ENCODE results near the gene ARSG.
A peak's percentile ranks its signal among the peaks of the same experiment; 100 is the strongest.

ARSG gene

DNA sequence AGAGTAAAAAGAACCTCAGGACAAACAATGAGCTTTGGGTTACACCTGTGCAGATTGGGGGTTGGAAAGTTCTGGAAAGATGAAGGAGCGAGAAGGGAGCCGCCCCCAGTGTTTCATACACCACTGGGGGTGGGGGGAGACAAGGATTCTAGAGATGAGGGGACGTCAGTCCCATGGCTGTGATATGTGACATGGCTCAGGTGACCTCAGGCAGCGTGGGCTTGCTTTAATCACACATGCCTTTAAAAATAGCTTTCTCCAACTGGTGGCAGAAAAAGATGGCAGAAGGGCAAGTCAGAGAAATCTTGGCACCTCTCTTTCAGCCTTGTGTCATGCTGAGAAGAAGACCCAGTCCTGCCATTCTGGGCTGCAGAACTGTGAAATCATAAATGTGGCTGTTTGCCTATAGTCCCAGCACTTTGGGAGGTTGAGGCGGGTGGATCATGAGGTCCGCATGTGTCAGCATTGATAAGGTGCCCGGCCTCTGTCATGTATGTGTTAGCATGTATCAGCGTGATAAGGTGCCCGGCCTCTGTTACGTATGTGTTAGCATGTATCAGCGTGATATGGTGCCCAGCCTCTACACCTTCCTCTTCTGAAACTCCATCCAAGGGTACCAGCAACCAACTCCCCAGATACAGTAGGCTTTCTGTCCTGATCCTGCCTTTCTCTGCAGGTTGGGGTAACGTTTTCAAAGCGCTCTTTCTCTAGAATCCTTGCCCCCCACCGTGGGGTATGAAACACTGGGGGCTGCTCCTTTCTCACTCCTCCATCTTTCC is 141.0 kb downstream of the ARSG start:
- DNase-seq: no peak

DNA sequence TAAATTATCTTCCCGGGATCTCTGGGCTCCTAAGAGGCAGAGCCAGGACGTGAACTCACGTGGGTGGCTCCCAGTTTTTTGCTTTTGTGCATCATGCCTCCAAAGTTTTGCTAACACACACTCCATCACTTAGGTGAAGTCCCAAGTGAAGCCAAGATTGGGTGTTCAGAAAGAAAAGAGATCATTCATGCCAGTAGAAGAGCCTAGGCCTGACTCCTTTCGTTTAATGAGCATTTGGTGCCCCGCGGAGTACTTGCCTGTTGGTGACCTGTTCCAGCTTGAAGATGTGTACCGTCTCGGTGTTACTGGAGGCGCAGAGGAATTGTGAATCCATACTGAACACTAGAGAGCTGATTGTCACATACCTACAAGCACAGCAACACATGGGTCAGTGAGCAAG is 141.9 kb downstream of the ARSG start:
- DNase-seq: no peak

DNA sequence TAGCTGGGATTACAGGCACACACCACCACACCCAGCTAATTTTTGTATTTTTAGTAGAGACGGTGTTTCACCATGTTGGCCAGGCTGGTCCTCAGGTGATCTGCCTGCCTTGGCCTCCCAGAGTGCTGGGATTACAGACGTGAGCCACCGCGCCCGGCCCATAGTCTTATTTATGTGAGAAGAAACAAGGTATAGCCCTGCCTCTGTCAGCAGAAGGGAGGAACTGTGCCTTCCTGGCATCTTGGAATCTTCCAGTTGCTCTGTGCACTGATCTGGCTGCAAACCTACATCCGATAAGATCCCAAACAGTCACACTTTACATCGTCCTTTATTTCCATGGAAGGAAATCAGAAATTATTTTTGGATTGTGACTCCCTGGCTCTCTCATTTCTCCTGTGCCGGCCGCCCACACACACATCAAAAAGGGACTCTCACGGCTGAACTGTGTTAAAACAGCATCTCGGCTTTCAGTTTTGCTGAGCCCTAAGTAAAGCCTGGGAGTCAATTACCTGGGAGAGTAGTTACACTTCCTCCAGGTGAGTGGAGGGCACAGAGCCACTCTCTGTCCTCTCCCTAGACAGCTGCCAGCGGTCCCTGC is 142.7 kb downstream of the ARSG start:
- no peak for DNase-seq

DNA sequence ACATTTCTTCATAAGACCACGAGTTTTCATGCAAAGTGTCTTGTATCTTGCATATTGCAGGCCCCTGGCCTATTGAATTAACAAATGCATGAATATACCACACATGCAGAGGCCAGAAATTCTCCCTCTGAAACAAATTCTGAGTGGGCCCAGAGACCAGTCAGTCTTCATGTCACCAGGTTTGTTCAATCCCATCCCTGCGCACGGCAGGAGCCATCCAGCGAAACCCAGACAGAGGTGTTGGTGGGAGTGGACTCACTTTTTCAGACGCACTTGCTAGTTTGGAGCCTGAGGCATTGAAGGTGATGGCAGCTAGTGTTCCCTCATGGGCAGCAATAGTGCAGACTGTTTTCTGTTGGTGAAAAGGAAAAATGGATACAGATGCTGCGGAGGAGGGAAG is 144.1 kb downstream of the ARSG start:
- DNase-seq: no peak

DNA sequence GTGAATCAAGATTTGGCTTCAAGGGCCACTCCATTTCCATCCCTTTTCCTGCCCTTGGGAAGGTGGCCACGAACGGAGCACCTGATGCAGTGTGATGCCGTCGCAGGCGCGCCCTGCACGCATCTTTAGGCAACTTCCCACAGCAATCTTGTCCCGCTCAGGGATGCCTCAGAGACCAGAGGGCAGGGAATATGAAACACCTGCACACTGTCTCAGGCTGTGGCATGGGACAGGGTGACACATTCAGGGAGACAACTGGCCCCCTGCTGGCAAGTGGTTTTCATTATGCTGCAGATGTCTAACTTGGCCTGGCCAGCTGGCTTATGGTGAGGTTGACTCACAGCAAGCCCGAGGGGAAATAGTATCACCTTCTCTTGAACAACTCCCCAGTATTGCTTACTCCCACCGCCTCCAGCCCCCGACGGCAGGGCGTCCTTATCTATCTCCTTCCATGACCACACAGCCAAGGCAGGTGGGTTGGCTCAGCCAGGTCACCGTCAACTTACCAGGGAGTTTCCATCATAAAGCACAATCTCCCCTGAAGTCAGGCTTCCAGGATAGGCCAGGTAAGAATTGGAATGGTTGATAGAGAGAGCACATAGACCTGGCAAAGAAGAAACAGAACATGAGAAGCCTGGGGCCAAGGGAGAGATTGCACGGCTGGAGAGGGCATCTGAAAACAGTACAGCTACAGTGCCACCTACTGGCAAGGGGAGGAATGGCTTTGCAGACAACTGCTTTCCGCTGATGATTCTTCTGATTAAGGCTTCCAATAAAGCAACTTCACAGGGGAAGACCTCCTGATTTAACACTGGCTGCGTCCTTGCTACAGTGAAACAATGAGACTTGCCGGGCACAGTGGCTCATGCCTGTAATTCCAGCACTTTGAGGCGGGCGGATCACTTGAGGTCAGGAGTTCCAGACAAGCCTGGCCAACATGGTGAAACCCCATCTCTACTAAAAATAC is 144.9 kb downstream of the ARSG start:
- DNase-seq: peak; percentile 82 to 85

DNA sequence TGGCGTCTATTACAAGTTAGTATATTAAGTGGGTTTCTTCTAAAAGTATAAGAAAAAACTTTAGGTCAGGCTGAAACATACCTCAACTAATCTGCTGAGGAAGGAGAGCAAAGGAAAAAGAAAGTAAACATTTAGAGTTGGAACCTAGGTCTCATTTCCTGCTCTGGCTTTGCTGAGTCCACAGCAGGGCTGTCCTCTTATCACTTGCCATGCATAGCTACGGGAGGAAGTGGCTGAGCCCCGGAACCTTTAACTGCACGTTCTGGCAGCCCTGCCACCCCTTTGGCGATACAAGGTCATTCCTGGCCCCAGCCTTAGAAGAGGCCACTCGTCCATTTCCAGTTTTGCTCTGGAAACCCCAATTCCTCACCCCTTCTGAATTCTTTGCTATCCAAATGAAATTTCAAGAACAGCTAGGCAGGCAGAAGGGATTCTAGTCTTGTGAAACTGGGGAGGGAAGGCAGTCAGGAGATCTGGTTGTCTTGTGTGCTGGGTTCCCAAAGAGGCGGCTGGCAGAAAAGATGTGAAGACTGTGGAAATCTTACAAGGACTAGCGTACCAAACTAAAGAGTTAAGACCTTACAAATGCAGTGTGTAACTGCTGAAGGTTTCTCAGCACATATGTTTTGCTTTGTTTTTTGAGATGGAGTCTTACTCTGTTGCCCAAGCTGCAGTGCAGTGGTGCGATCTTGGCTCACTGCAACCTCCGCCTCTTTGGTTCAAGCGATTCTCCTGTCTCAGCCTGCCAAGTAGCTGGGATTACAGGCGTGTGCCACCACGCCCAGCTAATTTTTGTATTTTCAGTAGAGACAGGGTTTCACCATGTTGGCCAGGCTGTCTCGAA is 146.9 kb downstream of the ARSG start:
- no peak for DNase-seq

DNA sequence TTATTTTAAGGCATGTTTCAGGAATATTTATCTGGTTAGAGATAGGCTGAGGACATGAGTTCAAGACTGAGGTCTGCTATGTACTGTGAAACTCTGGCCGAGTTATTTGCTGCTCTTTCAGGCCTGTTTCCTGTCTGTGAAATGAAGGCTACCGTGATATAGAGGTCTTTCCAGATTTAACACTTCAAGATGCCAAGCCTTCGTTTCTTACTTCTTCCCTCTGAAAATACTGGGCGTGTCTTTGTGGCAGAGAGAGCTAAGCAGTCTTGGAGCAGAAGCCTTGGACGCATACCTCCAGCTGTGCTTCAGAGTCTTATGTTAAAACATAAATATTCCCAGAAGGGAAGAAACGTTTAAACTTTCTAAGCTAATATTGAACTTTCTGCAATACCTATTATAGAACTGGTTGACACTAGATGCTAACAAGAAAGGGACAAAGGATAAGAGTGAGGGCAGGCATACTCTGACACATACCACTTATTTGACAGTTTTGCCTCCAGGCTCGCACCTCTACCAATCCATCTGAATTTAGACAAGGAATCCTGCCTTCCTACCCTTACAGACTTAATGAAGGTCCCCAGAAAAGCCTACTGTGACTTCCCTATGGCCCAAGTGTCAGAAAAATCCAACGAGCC is 148.5 kb downstream of the ARSG start:
- DNase-seq: no peak

DNA sequence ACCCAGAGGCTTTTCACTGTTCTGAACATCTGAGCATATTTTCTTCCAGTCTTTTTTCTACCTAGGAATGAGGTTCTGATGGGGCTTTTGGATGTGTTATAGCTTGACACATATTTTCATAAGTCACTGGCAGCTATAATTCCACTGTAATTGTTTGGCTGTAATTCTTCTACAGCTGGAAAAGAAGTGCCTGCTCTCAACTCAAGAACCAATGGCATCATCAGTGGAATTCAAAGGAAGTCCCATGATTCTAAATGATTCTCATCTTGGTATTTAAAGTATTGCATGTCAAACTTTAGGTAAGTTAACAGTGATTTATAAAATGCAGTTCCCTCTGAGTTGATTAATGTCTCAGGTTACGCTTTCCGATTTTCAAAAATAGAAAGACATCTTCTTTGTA is 149.2 kb downstream of the ARSG start:
- DNase-seq: no peak

DNA sequence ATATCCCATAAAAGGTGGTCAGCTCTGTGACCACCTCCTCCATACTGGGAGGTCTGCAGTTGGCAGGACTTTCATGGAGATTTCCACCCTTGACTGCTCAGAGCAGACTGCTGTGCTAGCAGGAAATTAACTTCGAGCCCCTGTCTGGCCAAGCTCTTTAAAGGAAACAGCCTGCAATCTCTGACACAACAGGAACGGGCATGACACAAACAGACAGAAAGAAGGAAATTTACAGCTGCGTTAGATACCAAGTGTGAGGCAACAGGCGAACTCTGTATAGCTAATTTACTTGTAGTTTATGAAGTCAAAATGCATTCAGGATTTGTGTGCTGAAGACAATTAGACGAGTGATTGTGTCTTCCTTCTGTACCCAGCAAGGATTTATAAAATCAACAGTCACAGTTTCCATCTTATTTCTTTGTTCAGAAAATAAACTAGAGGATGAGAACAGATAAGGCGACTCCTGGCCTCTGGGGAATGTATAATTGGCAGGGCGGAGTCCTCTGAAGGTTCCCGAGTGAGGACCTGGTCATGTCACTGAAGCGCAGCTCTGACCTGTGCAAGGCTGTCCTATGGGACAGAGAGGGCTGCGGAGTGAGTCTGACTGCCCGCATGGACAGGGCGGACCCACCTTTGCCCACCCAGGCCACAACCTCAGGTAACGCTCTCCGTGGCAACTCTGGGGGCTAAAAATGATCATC is 149.9 kb downstream of the ARSG start:
- DNase-seq: no peak

DNA sequence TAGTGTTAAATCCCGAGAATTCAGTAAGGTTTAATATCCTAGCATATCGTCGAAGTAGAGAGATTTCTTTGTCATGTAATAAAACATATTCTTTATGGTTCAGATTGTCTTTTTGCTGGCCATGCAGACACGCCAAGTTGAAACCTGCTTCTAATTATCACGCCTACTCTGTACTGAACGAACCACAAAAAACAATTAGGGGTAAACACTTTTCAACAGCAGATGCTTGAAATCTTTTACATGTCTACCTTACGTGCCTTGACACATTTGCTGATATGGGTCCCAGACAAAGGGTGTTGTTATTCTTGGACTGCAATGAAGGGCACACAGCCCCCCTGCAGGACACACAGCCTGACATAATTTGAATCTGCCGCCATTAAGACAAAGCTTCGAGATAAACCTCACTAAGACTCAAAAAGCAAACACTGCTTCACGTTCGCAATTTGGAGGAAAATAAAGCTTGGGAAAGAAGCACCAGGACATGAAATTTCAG is 152.7 kb downstream of the ARSG start:
- no peak for DNase-seq

DNA sequence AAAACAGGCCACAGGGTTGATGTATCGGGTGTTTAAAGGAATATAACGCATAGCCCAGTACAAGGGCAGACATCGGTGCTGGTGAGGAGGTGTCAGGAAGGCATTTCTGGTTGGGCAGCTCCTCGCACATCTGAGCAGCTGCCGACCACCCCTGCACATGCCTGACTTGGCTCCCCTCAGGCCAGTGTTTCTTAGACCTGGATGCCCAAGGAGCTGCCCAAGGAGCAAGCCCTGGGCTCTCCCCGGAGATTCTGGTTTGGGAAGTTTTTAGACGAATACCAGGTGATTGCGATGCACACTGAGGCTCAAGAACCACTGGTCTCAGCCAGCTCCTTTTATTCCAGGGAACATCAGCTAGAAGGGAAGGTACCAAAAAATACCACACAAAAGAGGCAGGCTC is 154.4 kb downstream of the ARSG start:
- DNase-seq: no peak

DNA sequence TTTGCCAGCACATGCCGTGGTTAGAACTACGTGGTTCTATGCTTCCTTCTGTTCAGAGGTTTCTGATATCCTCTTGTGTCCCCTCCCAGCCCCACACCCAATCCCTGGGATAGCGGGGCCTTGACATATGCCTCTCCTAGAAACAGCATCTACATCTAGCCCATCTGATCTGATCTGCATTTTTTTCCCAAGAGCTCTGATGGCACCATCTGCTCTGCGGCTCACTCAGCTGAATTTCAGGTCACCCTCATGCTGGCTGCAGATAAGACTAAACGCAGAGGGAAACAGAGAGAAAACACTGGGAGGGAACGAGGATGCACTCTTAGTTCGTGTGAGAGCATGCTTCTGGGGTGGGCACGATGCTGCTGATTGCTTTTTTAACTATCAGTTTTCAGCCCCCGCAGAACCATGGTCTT is 155.3 kb downstream of the ARSG start:
- DNase-seq: no peak

DNA sequence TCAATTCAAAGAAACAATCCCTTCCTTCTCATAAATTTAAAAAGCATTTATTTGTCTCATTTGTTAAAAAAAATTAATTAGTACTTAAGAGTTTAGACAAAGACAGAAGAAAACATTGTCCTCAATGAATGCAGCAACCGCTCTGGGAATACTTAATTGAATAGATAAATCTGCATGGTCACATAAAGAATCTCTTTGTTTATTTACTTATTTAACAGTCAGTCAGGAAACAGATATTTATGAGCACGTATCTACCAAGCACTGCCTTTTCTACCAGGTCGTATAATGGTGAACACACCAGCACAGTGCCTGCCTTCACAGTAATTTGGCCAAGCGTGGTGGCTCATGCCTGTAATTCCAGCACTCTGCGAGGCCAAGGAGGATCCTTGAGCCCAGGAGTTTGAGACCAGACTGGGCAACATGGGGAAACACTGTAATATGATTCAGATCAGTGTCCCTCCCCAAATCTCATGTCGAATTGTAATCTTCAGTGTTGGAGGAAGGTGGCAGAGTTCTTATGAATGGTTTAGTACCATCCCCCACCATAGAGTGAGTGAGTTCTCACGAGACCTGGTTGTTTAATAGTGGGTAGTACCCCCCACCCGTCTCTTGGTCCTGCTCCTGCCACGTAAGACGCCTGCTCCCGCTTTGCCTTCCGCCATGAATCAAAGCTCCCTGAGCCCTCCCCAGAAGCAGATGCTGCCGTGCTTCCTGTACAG is 157.9 kb downstream of the ARSG start:
- DNase-seq: no peak

DNA sequence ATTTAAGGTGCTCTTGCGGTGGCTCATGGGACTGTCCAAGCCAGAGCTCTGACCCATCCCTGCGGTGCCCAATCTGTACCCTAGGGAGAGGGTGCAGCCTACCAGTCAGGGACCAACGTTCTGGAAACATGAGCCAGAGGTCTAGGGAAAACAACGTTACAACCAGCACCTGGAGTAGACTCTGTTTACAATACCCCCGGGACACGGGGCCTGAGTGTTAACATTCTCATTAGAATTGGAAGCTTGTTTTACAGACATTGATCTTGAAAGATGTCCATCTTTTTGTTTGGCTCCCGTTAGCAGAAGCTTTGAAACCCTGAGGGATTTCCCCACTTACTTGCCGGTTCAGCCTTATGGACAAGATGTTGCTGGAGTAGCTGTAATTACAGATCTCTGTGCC is 159.1 kb downstream of the ARSG start:
- DNase-seq: no peak

DNA sequence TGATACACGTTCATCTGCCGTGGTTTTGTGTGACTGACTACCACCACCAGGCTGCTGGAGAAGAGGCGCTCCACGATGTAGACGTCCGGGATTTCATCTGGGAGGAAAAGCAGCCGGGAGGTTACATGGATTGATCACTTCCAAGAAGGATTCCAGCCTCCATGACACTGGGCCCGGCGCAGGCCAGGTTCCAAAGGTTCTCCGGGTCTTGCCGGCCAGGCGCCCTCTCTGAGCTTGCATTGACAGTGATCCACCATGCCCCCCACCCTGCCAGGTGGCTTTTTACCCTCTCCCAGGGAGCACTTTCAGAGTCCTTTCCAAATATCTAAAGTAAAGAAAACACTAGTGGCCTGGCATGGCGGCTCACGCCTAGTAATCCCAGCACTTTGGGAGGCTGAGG is 159.5 kb downstream of the ARSG start:
- no peak for DNase-seq

DNA sequence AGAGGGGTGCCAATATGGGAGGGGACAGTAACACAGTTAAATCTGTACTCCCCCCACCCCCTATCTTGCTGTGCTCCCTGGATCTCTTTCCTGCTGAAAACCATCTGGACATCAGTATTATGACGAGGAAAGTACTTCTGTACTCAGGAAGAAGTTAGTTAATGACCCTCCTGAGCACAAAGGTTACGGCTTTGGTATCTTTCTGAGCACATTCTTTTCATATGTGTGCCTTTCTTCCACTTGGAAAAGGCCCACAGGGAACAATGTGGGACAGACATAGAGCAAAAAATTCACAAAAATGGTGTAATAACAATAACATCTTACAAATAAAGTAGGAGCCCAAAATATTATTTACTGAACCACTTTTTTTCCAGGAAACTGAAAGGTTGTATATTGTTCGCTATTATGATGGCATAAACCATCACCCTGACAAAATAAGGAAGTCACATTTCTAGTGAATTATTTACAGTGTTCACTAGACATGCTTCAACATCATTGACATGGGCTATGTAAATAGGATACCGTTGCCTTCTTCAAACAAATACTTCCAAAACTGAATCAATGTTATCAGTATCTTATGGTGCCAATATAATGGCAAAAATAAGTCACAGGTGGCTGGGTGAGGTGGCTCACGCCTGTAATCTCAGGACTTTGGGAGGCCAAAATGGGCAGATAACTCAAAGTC is 160.5 kb downstream of the ARSG start:
- no peak for DNase-seq

DNA sequence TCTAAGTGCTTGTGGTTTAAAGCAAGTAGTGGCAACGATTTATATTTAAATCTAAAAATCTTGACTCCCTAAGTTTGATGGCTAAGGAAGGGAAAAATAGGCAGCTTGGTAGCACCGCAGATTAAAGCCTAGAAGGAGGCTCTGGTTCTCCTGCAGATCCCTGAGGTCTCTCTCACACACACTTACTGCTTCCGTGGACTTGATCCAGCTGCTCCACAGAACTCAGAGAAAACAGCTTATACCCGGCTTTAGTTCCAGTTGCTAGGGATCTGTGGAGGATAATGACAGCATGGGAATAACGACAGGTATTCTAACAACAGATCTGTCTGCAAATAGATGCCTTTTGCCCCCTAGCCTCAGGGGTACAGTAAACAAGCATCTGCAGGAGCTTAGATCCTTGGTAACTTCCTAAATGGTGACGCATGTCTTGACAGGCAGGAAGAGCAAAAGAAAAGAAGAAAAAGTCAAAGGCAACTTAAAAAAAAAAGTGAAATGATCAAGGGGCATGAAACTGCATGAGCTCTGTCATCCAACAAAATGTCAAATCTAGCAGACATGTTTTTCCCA is 161.5 kb downstream of the ARSG start:
- DNase-seq: no peak

DNA sequence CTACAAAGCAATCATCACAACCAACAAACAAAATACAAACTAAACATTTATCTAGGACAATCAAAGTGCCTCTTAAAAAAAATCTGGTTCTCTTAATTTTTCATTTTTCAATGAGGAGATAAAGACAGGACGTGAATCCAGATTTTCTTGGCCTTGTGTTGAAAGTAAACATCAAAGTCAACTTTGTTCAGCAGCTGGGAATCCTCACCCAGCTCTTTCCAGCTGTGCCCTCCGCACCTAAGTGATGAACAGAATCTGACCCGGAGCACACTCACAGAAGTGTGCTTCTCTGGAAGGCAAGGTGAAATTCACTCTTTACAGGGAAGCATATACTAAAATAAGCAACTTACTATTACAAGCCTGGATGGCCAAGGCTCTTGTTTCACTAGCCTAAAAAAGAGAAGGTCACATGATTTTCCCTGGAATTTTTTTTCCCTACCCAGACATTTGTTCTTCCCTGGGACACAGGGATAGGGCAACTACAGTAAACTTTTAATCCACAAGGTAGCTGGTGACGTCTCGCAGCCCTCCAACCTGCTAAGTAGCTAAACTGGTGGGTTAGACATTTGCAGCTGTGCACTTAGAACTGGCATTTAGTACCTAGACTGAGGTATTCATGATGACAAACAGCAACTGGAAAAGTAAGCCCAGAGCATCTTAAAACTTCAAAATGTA is 162.8 kb downstream of the ARSG start:
- DNase-seq: no peak

DNA sequence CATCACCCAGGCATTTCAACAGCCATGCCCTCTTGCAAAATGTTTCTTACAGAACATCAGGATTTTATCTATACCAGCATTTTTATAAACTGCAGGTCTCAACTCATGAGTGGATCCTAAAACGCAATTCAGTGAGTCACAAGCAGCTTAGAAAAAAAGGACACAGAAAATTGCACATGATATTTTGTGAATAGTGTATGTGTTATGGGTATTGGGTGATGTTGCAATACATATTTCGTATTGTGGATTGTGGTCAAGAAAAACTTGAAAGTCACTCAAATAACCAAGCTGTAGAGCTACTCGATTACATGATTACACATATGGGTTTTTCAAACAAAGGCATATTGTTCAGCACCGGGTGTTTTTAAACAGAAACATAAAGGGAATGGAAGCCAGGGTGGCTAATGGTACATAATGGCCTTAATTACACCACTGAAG is 164.6 kb downstream of the ARSG start:
- no peak for DNase-seq

Measured in activated CD4-positive, alpha-beta T cell treated with anti-CD3 and anti-CD28 coated beads, Interleukin-2, amount 50 U/mL, for 4 hours (primary cell).